ENCODE measurements around the gene ALDH1L1. TPM values are rescaled to one million over a fixed set of nuclear protein-coding genes. Genes with fewer than 3 reads are reported as not detected.

The ALDH1L1 gene
- total RNA-seq, 1 experiment from 2014 or later: 1.2 TPM

GRCh38 chr3:126135406-126136076, 44.8 kb downstream of the ALDH1L1 start:
- Mint-ChIP-seq H3K4me1 (peaks cover 22% of the 10 kb centered on the region), H3K27me3 (ENCODE audit: low read depth) (peaks cover 22% of the 10 kb centered on the region), H3K36me3 (no peaks in the 10 kb centered on the region), H3K27ac (no peak overlapping the region), H3K4me3 (no peak overlapping the region), H3K9me3 (no peaks in the 10 kb centered on the region)
- DNase-seq (ENCODE audit: low spot score) (peak; percentile 7), ATAC-seq (no peak)
- ChIA-PET CTCF (interaction anchor here (1.1 to 3.9 kb wide), 10 partner anchors 11 to 341 kb away, joined by 3 to 55 read pairs (median 13); partner anchors contain the start of gene CFAP100), POLR2A (no interaction called here)
- no peak for TF ChIP-seq RELA (CRISPR knock-in tag; IDR thresholded peaks at IDR 0.05; ENCODE audit: borderline replicate concordance)
- TF ChIP-seq NR3C1 (CRISPR knock-in tag; conservative IDR thresholded peaks at IDR 0.05; ENCODE audit: low read depth): no peak
- TF ChIP-seq ATF2 (CRISPR knock-in tag; IDR thresholded peaks at IDR 0.05; ENCODE audit: borderline replicate concordance, low read depth): no peak
- no peak for TF ChIP-seq ZNF416 (CRISPR knock-in tag; IDR thresholded peaks at IDR 0.05)
- no peak for TF ChIP-seq SP1 (CRISPR knock-in tag; conservative IDR thresholded peaks at IDR 0.05)
- no peak for TF ChIP-seq CBFB (CRISPR knock-in tag; IDR thresholded peaks at IDR 0.05; ENCODE audit: low read depth)
- TF ChIP-seq E2F5 (CRISPR knock-in tag; IDR thresholded peaks at IDR 0.05): no peak
- TF ChIP-seq NFATC4 (CRISPR knock-in tag; IDR thresholded peaks at IDR 0.05): no peak
- TF ChIP-seq IRF2 (CRISPR knock-in tag; IDR thresholded peaks at IDR 0.05; ENCODE audit: borderline replicate concordance, low read depth): no peak
- TF ChIP-seq SOX15 (CRISPR knock-in tag; IDR thresholded peaks at IDR 0.05): no peak
- no peak for TF ChIP-seq GTF2I (CRISPR knock-in tag; conservative IDR thresholded peaks at IDR 0.05)
- no peak for TF ChIP-seq ZNF671 (CRISPR knock-in tag; IDR thresholded peaks at IDR 0.05)
- no peak for TF ChIP-seq JUN (CRISPR knock-in tag; IDR thresholded peaks at IDR 0.05)
- no peak for TF ChIP-seq NR1H2 (CRISPR knock-in tag; IDR thresholded peaks at IDR 0.05)
- no peak for TF ChIP-seq USF1 (CRISPR knock-in tag; IDR thresholded peaks at IDR 0.05)
- no peak for TF ChIP-seq ESRRA (CRISPR knock-in tag; IDR thresholded peaks at IDR 0.05; ENCODE audit: borderline replicate concordance)
- no peak for TF ChIP-seq NR2C2 (CRISPR knock-in tag; IDR thresholded peaks at IDR 0.05)
- TF ChIP-seq RORB (CRISPR knock-in tag; IDR thresholded peaks at IDR 0.05): no peak

GRCh38 chr3:126135071-126135405, 45.3 kb downstream of the ALDH1L1 start:
- CTCF ChIA-PET: interaction anchor here (1.1 to 3.9 kb wide), 14 partner anchors 10 to 342 kb away, joined by 3 to 55 read pairs (median 8); partner anchors contain the start of genes CFAP100 and KLF15
- no peaks in the 10 kb centered on the region for H3K9me3 Mint-ChIP-seq
- TF ChIP-seq KAT7 (CRISPR knock-in tag; IDR thresholded peaks at IDR 0.05; ENCODE audit: borderline replicate concordance) (no peak), ERG (CRISPR knock-in tag; IDR thresholded peaks at IDR 0.05) (no peak), RELA (CRISPR knock-in tag; IDR thresholded peaks at IDR 0.05; ENCODE audit: borderline replicate concordance) (no peak)
- peaks cover 22% of the 10 kb centered on the region for H3K4me1 Mint-ChIP-seq
- no peaks in the 10 kb centered on the region for H3K36me3 Mint-ChIP-seq
- no peak for ATAC-seq
- peak; percentile 5 for DNase-seq (ENCODE audit: low spot score)
- no peak overlapping the region for H3K27ac Mint-ChIP-seq
- no peak overlapping the region for H3K4me3 Mint-ChIP-seq
- H3K27me3 Mint-ChIP-seq (ENCODE audit: low read depth): peaks cover 22% of the 10 kb centered on the region
- POLR2A ChIA-PET: no interaction called here
